Measurements from ENCODE around the gene ARL5A. TPM values are rescaled to one million over a fixed set of nuclear protein-coding genes. Genes with fewer than 3 reads are reported as not detected.

Gene ARL5A
- total and polyA plus RNA-seq, 9 of the 15 experiments (the other 6 are each of a cell fraction or from before 2014, with no cell fraction given), result 16.3 to 117 (median 88.4) TPM

- TF ChIP-seq, protein P1, sequence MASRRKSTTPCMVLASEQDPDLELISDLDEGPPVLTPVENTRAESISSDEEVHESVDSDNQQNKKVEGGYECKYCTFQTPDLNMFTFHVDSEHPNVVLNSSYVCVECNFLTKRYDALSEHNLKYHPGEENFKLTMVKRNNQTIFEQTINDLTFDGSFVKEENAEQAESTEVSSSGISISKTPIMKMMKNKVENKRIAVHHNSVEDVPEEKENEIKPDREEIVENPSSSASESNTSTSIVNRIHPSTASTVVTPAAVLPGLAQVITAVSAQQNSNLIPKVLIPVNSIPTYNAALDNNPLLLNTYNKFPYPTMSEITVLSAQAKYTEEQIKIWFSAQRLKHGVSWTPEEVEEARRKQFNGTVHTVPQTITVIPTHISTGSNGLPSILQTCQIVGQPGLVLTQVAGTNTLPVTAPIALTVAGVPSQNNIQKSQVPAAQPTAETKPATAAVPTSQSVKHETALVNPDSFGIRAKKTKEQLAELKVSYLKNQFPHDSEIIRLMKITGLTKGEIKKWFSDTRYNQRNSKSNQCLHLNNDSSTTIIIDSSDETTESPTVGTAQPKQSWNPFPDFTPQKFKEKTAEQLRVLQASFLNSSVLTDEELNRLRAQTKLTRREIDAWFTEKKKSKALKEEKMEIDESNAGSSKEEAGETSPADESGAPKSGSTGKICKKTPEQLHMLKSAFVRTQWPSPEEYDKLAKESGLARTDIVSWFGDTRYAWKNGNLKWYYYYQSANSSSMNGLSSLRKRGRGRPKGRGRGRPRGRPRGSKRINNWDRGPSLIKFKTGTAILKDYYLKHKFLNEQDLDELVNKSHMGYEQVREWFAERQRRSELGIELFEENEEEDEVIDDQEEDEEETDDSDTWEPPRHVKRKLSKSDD (conservative IDR thresholded peaks at IDR 0.05; ENCODE audit: low read length), result no peak; the same call in 1 of the 2 replicates
- TF ChIP-seq SMARCA5 (IDR thresholded peaks at IDR 0.05), result no peak
- no peak for TF ChIP-seq ZNF717 (CRISPR knock-in tag; IDR thresholded peaks at IDR 0.05)
- TF ChIP-seq SIX5 (IDR thresholded peaks at IDR 0.05; ENCODE audit: borderline replicate concordance in 1 of 2, insufficient read depth in 1 of 2, low read depth in 1 of 2, low read length in 2 of 2), result no peak
- TF ChIP-seq KAT7 (CRISPR knock-in tag; IDR thresholded peaks at IDR 0.05; ENCODE audit: borderline replicate concordance), result 0 out of 2 replicates have a peak, but pooled peaks have one; percentile 40
- TF ChIP-seq KAT8 (IDR thresholded peaks at IDR 0.05; ENCODE audit: low read depth), result no peak
- TF ChIP-seq CBX8 (IDR thresholded peaks at IDR 0.05; ENCODE audit: borderline replicate concordance, extremely low read depth, low read depth, low read length, poor library complexity, severe bottlenecking), result no peak
- TF ChIP-seq SAFB (IDR thresholded peaks at IDR 0.05; ENCODE audit: borderline replicate concordance, low read depth, low read length), result no peak
- TF ChIP-seq, protein P2, sequence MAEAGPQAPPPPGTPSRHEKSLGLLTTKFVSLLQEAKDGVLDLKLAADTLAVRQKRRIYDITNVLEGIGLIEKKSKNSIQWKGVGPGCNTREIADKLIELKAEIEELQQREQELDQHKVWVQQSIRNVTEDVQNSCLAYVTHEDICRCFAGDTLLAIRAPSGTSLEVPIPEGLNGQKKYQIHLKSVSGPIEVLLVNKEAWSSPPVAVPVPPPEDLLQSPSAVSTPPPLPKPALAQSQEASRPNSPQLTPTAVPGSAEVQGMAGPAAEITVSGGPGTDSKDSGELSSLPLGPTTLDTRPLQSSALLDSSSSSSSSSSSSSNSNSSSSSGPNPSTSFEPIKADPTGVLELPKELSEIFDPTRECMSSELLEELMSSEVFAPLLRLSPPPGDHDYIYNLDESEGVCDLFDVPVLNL (CRISPR knock-in tag; IDR thresholded peaks at IDR 0.05; ENCODE audit: low read depth), result no peak
- TF ChIP-seq MAFF (IDR thresholded peaks at IDR 0.05; ENCODE audit: low read length), result no peak
- TF ChIP-seq TAF7 (tag; IDR thresholded peaks at IDR 0.05), result peak; percentile 75
- TF ChIP-seq SREBF1 (IDR thresholded peaks at IDR 0.05; ENCODE audit: borderline replicate concordance, low read depth, low read length), result no peak
- no peak for TF ChIP-seq E4F1 (CRISPR knock-in tag; IDR thresholded peaks at IDR 0.05; ENCODE audit: borderline replicate concordance)
- TF ChIP-seq, protein P3, sequence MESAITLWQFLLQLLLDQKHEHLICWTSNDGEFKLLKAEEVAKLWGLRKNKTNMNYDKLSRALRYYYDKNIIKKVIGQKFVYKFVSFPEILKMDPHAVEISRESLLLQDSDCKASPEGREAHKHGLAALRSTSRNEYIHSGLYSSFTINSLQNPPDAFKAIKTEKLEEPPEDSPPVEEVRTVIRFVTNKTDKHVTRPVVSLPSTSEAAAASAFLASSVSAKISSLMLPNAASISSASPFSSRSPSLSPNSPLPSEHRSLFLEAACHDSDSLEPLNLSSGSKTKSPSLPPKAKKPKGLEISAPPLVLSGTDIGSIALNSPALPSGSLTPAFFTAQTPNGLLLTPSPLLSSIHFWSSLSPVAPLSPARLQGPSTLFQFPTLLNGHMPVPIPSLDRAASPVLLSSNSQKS (CRISPR knock-in tag; IDR thresholded peaks at IDR 0.05), result no peak
- TF ChIP-seq PATZ1 (CRISPR knock-in tag; IDR thresholded peaks at IDR 0.05; ENCODE audit: borderline replicate concordance), result no peak
- 0 out of 2 replicates have a peak, but pooled peaks have one; percentile 62 for TF ChIP-seq ZNF766 (CRISPR knock-in tag; conservative IDR thresholded peaks at IDR 0.05)
- TF ChIP-seq ADNP (tag; IDR thresholded peaks at IDR 0.05), result no peak
These were observed at the start of gene ARL5A (continued) for GRCh38 chr2:151828143-151828889.

All from K562 (cell line).